HG03342 (cell line): ENCODE results near the gene FAM114A1.
"Not testable (repeated sequence)": the region's sequence is repeated elsewhere in the genome, so short reads cannot be mapped to it uniquely, and the experiment has no call there.

ENCODE experiments used
- ATAC-seq: cut with Tn5 transposase; IDR thresholded peaks from one replicate; pipeline ENCODE4 v1.9.1; 2021; ENCODE audit warnings: mild to moderate bottlenecking, moderate library complexity; ENCODE audit not compliant: unreplicated experiment

The FAM114A1 gene

DNA sequence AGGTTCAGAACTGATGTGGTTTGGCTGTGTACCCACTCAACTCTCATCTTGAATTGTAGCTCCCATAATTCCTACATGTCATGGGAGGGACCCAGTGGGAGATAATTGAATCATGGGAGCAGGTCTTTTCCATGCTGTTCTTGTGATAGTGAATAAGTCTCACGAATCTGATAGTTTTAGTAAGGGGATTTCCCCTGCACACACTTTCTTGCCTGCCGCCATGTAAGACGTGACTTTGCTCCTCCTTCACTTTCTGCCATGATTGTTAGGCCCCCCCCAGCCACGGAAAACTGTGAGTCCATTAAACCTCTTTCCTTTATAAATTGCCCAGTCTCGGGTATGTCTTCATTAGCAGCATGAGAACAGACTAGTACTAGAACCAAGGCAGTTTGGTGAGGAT is 91.6 kb downstream of the FAM114A1 start:
- ATAC-seq = not testable (repeated sequence)

DNA sequence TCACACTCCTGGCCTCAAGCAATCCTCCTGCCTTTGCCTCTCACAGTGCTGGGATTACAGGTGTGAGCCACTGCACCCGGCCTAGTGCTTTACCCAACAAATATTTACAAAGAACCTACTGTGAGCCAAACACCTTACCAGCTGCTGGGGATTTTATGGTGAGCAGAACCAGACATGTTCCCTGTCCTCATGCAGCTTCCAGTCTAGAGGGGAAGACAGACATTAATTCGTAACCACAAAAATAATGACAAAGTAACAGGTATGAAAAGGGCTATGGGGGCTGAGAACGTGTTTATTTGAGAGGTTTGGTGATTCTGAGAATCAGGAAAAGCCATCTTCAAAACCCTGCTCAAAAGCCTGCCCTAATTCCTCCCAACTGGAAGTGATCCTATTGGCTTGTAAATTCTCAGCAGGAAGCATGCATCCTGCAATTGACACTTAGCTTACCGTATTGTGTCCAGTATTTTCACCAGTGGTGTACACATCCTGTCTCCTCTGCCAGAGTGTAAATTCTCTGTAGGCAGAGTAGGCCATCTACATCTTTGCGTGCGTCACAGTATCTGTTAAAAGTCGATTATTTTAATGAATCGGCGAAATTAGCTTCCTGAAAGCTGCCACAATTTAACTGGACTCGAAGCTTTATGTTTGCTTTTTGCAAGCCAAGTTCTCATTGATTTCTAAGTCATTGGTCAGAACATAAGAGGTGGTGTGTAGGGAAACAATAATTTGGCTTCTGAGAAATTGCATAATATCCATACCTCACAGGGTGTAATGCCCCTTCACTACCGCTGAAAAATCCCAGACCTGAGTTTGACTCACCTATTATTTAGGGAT is 97.6 kb downstream of the FAM114A1 start:
- no peak for ATAC-seq

DNA sequence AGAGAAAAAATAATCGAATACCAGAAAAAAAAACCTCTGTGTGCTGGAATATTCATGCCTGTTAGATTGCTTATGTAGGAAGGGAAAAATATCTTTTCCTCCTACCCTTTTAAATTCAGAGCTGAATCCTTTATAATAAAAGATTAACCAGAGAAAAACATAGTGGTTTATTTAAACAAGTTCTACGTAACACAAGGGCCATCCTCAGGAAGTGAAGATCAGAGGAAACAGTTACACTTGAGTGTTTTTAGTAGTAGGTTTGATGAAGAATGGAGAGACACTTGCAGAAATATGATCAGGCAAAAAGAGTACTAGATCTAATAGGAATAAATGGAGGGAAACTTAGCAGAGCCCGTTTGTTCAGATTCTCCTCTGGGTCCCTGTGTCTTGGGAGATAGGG is 98.3 kb downstream of the FAM114A1 start:
- ATAC-seq = no peak

DNA sequence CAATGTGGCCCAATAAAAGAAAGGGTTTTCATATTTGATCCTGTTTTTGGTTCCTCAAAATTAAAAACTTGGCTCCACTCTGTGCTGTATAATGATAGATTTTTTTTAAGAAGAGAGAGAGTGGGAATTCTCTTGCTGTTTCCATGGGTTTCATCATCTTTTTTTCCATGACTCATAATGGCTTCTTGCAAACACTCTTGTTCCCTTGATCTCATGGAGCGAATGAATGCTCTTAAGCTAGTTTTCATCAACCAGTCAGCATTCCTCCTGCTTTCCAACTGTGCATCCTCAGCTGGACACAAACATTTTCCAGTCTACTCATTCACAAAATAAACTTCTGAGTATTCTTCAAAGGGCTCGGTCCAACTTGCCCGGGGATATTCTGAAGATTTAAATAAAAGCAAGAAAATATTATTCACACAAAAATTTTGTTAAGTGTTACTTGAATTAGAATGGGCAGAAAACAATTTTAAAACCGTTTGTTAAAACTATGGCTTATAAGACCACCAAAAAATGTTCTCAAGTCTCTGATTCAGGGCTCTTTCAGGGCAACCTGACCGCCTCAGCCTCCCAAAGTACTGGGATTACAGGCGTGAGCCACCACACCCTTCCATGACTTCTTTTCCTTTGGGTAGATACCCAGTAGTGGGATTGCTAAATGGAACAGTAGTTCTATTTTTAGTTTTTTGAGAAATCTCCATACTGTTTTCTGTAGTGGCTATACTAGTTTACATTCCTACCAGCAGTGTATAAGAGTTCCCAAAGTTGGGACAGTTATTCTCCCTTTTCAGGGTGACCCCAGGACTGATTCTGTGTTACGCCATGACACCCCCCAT is 99.9 kb downstream of the FAM114A1 start:
- no peak for ATAC-seq

DNA sequence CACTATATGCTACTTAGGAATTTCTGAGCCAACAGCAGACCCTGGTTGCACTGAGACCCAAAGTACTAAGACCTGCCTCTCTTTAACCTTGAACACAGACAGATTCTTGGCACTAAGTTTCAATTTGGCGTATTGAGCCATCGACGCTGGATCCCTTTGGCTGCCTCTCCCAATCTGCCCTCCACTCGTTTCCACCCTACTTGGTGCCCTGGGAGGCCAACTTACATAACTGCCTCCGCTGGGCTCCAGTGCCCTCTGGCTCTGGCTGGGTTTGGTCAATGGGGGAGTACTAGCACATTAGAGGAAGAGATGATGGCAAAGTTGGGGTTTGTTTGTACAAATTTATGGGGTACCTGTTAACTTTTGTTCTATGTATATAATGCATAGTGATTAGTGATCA is 101.1 kb downstream of the FAM114A1 start:
- no peak for ATAC-seq

DNA sequence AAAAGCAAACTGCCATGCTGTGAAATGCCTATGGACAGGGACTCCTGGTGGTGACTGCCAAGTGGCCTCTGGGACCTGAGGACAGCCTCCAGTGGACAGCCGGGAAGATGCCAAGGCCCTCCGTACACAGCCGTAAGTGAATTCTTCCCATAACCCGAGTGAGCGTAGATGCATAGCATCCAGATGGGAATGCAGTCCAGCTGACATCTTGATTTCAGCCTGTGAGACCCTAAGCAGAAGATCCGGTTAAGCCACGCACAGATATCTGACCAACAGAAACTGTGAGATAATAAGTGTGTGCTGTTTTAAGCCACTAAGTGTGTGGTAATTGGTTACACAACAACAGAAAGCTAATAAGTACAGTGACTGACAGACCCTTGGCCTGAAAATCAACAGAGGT is 108.7 kb downstream of the FAM114A1 start:
- ATAC-seq = no peak

DNA sequence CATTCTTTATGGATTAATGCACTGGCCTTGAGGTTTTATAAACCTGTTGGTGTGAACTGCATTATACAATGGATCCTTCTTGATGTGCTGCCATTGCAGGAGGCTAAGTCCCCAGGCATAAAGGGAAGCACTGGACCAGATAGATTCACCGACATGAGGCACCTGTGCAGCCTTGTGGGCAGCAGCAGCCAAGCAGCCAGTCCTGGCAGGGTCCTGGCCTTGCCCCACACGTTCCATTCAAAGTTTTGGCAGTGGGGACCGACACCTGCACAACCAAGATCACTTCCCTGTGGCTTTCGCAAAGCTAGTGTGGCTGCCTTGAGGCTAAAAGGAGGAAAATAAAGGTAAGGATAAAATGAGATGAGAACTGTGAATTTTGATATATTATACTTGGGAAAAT is 111.5 kb downstream of the FAM114A1 start:
- ATAC-seq = no peak

DNA sequence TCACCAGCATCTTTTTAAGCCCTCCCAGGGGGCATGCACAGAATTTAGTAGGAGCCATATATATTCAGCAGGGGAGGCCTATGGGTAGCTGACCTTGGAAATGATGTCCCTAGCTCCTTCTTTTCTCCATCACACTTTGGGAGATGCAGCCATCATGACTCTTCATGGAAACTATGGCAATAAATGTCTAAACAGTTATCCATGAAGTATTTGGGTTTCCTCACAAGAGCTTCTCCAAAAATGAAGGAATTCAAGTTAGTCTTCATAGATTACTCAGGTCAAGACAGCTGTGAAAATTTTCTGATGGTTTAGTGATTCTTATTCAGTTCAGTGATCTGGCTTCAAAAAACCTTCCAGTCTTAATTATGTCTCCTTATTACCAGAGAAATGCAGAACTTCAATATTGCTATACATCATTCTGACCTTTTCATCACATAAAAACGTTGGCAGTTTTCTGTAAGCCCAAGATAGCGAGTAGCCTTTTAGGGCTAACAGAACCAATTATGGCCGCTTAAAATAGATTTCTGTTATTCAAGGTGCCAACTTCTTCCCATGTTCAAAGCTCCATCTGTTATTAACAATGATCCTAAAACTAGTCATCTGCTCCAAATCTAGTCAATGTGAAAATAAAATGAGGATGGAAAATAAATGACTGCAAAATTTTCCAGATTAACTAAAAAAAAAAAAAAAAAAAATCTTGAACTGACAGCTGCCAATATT is 112.1 kb downstream of the FAM114A1 start:
- ATAC-seq = no peak

DNA sequence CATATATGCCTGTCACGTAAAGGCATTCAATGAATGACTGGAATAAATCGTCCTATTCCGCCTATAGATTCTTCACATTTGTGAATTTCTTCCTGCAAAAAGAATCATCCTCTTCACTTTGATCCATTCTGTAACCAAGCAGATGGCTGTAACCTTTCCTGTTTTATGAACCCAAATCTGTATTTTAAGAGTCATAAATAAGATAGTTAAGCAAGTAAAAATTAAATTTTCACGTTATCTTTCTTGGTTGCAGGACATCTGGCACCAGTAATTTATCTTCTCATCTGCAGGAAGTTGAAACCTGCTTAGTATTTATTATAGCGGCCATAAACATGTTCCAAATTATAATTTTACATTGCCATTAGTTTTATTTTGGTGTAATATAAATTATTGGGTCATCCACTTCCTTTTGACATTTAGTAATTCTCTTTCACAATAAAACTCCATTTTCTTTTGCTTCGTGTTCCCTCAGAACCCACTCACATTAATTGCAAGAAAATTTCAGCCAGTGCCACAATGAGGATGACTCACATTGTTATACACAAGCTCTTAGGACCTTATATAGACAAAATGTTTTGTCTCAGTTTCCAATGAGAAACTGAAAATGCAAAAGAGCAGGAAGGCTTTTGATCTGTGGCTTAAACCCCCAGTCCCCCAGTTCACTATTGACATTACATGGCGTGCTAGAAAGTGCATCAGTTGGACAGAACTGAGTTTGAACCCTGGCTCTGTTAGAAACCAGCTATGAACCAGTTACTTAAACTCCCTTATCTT is 113.5 kb downstream of the FAM114A1 start:
- no peak for ATAC-seq

DNA sequence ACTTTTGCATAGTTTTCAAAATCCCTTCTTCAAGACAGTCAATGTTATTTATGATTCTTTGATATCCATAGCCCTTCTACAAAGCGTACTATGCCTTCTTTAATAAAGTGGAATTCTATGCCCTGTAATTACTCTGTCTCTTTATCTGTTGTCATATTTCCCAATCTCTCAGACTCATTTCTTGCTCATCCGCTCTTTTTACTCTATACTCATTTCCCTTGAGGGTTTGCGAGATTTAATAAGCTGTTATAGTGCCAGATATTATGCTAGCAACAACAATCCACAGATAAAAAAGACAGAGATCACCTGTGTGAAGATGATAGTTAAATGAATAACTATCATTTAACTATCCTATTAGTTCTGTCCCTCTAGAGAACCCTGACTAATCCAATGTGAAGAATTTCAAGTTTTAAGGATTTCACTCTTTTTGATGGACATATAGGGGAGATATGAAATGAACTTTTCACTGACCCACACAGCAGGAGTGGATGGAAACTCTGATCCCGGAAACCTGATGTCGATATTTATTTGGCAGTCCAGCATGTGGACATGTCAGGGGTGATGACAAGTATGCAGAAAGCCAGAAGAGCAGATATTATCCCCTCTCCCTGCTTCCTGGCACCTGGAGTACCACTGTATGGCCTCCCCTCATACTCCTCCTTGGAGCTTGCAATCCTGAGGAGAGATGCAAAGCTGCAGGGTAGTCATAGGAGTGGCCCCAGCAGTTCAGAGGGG is 114.9 kb downstream of the FAM114A1 start:
- ATAC-seq = no peak

DNA sequence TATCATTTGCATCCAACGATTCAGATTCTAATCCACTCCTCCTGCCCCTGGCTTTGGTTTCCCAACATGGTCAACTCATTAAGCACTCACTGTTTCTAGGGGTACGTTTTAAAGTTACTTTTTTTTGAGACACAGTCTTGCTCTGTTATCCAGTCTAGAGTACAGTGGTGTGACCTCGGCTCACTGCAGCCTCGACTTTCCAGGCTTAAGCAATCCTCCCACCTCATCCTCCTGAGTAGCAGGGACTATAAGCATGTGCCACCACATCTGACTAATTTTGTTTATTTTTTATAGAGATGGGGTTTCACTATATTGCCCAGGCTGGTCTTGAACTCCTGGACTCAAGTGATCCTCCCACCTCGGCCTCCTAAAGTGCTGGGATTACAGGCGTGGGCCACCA is 115.7 kb downstream of the FAM114A1 start:
- ATAC-seq = no peak

DNA sequence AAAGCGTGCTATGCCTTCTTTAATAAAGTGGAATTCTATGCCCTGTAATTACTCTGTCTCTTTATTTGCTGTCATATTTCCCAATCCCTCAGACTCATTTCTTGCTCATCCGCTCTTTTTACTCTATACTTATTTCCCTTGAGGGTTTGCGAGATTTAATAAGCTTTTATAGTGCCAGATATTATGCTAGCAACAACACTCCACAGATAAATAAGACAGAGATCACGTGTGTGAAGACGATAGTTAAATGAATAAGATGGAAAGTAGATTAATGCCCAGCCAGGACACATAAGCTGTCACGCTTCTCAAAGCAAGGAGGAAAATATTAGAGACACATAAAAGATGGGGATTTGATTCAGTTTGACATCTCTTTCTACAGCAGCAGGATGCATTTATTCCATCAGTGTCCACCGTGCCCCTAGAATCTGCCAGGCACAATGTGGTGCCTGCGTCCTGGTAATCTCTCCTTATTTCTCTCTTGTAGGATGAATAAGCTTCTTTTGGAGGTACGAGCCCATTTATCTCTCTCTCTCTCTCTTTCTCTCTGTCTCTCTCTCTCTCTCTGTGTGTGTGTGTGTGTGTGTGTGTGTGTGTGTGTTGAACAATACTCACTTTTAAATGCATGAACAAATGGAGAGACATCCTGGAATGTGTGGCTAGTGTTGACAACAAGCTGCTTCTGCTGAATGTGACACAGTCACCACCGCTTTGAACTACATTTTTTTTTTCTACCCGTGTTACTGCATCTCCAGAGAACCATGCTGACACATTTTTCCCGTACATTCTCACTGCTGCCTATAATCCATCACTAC is 116.4 kb downstream of the FAM114A1 start:
- no peak for ATAC-seq

DNA sequence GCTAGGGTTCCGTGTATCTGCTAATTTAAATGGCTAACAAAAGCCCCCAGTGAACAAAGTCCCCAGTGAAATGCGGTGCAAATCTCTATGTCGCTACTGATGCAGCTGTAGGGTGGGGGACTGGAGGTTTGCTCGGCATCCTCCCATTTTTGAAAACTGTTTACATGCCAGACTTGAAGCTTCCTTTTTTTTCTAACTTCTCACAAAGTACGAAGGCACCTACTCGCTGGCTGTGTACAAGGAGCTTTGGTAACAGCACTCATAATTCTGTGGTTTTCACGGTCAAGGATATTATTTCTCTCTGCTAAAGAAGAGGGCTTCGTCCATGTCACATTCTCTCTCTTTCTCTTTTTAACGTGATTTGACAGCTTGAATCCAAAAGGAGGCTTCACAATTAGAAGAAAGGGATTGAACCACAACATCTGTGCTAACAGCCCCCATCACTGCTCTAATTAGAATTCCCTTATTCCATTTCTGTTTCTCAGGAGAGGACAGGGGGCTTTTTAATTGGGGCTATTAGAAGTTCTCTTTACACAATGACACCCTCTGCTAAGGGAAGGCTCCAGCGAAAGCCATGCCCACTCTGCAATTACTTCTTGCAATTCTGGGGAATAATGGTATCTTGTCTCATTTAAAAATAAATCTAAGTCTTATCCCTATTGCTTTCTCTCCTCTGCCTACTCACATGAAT is 117.9 kb downstream of the FAM114A1 start:
- ATAC-seq = no peak

DNA sequence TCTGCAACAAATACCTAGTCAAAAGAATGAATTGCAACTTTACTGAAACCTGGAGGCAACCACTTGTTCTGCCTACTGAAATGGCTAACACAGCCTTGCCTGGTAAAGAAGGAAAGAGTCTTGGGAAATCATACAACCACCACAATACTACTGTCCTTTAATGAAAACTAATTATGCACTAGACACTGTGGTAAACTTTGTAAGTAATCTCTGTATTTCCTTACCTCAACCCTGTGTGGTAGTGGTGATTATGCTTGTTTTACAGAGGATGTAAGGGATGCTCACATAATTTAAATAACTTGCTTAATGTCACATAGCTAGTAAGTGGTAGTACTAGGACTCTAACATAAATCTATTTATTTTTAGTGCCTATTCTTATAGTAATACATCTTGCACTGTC is 119.9 kb downstream of the FAM114A1 start:
- no peak for ATAC-seq

DNA sequence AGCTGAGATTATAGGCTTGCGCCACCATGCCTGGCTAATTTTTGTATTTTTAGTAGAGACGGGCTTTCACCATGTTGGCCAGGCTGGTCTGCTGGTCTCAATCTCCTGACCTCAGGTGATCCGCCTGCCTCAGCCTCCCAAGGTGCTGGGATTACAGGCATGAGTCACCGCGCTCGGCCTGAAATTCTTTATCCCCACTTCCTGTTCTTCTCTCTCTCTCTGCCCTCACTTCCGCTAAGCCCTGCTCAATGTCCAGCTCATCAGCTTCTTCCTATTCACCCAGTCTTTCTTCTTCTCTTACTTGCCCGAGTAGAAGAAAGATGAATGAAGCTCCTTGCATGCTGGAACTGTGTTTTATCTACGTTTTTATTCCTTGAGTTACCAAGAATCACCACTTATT is 120.7 kb downstream of the FAM114A1 start:
- ATAC-seq = not testable (repeated sequence)

DNA sequence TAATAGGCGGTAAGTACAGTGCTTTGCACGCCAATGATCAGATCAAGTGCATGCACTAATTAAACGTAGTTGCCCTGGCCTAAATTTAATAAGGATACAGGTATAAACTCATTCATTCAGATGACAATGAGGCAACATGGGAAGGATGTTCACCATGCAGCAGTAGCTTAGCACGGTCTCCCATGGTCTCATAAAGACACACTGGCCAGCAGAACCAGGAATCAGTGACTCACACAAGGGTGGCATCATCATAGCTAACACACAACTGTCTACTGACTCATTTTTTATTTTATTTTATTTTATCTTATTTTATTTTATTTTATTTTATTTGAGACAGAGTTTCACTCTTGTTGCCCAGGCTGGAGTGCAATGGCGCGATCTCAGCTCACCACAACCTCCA is 121.9 kb downstream of the FAM114A1 start:
- ATAC-seq = no peak

DNA sequence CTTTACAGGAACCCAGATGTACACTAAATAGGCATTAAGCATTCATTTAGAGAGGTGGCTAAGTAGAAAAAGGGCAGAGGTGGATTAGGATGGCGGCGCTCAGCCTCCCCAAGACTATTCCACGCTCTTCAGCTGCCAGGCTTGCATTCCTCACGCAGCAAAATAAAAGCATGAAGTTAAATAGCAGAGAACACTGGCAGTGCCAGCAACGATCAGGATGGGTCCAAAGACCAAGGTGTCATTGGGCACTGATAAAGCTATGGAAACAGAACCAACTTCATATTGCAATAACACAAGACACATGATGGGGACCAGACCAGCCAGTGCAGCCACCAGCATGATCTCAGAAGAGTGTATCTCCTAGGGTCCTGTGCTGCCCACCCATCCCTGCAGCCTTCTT is 122.6 kb downstream of the FAM114A1 start:
- ATAC-seq = no peak

DNA sequence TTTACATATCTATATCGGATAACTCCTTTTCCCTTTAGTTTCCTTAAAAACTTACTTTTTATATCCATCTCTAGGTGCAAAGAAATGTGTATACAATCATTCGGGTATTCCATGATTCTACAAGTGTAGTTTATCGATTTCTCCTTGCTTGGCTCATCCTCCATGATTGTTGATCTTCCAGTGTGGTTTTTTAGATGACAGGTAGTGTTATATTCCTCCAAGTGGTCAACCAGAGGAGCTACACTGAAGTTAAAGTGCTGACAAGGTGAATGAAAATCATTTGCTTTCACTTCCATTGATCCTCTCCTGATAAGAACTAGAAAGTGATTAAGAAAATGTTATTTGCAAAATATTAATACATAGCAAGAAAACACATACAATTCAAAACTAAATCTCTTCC is 126.1 kb downstream of the FAM114A1 start:
- no peak for ATAC-seq

DNA sequence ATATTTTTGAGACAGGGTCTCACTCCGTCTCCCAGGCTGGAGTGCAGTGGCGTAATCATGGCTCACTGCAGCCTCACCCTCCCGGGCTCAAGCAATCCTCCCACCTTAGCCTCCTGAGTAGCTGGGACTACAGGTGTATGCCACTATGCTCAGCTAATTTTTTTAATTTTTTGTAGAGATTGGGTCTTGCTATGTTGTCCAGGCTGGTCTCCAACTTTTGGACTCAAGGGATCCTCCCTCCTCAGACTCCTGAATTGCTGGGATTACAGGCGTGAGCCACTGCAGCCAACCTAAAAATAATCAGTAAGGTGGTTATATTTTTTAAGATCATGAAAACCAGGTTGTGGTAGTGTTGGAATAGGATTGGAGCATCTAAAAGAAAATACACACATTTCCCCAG is 126.5 kb downstream of the FAM114A1 start:
- ATAC-seq = no peak
